ENCODE results near the gene NGRN.
"Not testable (repeated sequence)": the region's sequence is repeated elsewhere in the genome, so short reads cannot be mapped to it uniquely, and the experiment has no call there.

Gene NGRN

GRCh38 chr15:90286678-90287077 lies 21.2 kb downstream of the NGRN start:
- DNase-seq = peak; percentile 51

GRCh38 chr15:90287101-90287500 lies 21.6 kb downstream of the NGRN start:
- no peak for DNase-seq

- no peak for DNase-seq
These were observed 22.5 kb downstream of the NGRN start for GRCh38 chr15:90287946-90288345.

GRCh38 chr15:90291679-90292356 lies 26.3 kb downstream of the NGRN start:
- peak; percentile 18 for DNase-seq

- peak; percentile 64 for DNase-seq
These were observed 27.8 kb downstream of the NGRN start for GRCh38 chr15:90293040-90293810.

- no peak for DNase-seq
These were observed 28.7 kb downstream of the NGRN start for GRCh38 chr15:90294159-90294558.

GRCh38 chr15:90294601-90295269 lies 29.3 kb downstream of the NGRN start:
- DNase-seq = no peak

- DNase-seq = no peak
These were observed 29.8 kb downstream of the NGRN start for GRCh38 chr15:90295270-90295648.

GRCh38 chr15:90296316-90296884 lies 30.9 kb downstream of the NGRN start:
- DNase-seq = not testable (repeated sequence)

GRCh38 chr15:90297021-90297420 lies 31.5 kb downstream of the NGRN start:
- DNase-seq = no peak

- DNase-seq = no peak
These were observed 35.1 kb downstream of the NGRN start for GRCh38 chr15:90300541-90300940.

GRCh38 chr15:90300988-90301706 lies 35.7 kb downstream of the NGRN start:
- DNase-seq = no peak

GRCh38 chr15:90301707-90302300 lies 36.3 kb downstream of the NGRN start:
- DNase-seq = no peak

GRCh38 chr15:90305355-90305754 lies 39.9 kb downstream of the NGRN start:
- not testable (repeated sequence) for DNase-seq

GRCh38 chr15:90305932-90306331 lies 40.5 kb downstream of the NGRN start:
- no peak for DNase-seq

GRCh38 chr15:90306560-90306959 lies 41.1 kb downstream of the NGRN start:
- no peak for DNase-seq

- DNase-seq = no peak
These were observed 42.2 kb downstream of the NGRN start for GRCh38 chr15:90307661-90308060.

- no peak for DNase-seq
These were observed 43.5 kb downstream of the NGRN start for GRCh38 chr15:90309020-90309419.

- DNase-seq = peak; percentile 61
These were observed 50.0 kb downstream of the NGRN start for GRCh38 chr15:90315278-90315982.

GRCh38 chr15:90316139-90316538 lies 50.7 kb downstream of the NGRN start:
- DNase-seq = no peak

GRCh38 chr15:90318591-90318990 lies 53.1 kb downstream of the NGRN start:
- no peak for DNase-seq
